ENCODE measurements around the gene OSER1.

The OSER1 gene

DNA sequence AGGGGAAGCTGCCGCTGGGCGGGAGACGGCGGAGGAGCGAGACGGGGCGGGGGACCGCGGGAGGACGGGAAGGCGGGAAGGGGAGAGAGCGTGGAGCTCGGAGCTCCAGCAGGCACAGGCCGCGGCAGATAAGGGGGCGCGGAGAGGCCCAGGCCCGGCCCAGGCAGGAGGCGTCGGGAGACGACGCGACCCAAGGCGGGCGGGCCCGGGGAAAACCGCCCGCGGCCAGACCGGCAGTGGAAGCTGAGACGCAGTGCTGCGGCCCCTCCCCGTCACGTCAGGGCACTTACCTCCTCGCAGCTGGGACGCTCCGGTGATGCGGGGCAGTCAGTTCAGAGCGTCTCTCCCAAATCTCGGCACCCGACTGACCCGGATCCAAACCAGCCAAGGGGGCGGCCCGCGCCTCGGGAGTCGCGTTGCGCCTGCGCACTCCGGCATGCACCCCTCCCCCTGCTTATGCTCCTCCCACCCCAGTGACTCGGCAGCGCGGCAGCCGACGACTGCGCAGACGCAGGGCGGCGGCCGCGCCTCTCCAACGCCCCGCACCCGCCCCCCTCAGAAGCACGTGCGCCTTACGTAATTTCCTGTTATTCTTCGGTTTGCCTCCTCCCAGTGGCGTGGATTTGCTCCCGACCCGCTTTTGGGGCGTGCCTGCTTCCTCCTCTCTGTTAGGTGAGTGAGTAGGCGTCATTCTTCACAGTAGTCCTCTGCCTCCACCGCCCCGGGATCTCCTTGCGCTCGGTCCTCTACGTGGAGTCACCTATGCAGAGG, at the start of gene OSER1:
Gene OSER1 (minus strand): TSS at position 366 of the 771 bp plus-strand sequence. CDS start 3,814 bp downstream, outside the sequence.
- DNase-seq (ENCODE audit: low read depth), result peak; percentile 82
- TF ChIP-seq CTCF (conservative IDR thresholded peaks at IDR 0.05; ENCODE audit: low read depth, low read length), result no peak
- H3K4me3 ChIP-seq (ENCODE audit: low read length), result peak within 1 kb of the TSS; percentile 92

GRCh38 chr20:44258226-44258890, 47.8 kb upstream of the OSER1 start:
- no peak overlapping the region for H3K4me3 ChIP-seq (ENCODE audit: low read length)
- DNase-seq (ENCODE audit: low read depth), result no peak
- TF ChIP-seq CTCF (conservative IDR thresholded peaks at IDR 0.05; ENCODE audit: low read depth, low read length), result no peak

DNA sequence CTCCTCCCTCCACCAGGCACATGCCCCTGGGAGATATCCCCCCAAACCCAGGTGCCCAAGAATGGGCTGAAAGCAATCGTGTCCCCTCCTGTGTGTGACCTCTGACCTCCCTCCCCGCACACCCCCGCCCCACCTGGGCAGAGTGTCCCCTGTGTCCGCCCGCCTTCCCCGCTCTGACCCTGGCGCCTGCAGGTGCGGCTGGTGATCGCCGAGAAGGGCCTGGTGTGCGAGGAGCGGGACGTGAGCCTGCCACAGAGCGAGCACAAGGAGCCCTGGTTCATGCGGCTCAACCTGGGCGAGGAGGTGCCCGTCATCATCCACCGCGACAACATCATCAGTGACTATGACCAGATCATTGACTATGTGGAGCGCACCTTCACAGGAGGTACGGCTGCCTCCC, 46.4 kb upstream of the OSER1 start:
- TF ChIP-seq CTCF (conservative IDR thresholded peaks at IDR 0.05; ENCODE audit: low read depth, low read length), result no peak
- no peak for DNase-seq (ENCODE audit: low read depth)
- H3K4me3 ChIP-seq (ENCODE audit: low read length), result no peak overlapping the region

GRCh38 chr20:44255942-44256341, 45.4 kb upstream of the OSER1 start:
- no peak for DNase-seq (ENCODE audit: low read depth)
- H3K4me3 ChIP-seq (ENCODE audit: low read length), result no peak overlapping the region
- TF ChIP-seq CTCF (conservative IDR thresholded peaks at IDR 0.05; ENCODE audit: low read depth, low read length), result no peak

GRCh38 chr20:44254073-44254472, 43.5 kb upstream of the OSER1 start:
- no peak for TF ChIP-seq CTCF (conservative IDR thresholded peaks at IDR 0.05; ENCODE audit: low read depth, low read length)
- H3K4me3 ChIP-seq (ENCODE audit: low read length), result no peak overlapping the region
- no peak for DNase-seq (ENCODE audit: low read depth)

- no peak overlapping the region for H3K4me3 ChIP-seq (ENCODE audit: low read length)
- peak; percentile 14 for TF ChIP-seq CTCF (conservative IDR thresholded peaks at IDR 0.05; ENCODE audit: low read depth, low read length)
- DNase-seq (ENCODE audit: low read depth), result no peak
Measured at GRCh38 chr20:44253528-44253927, 43.0 kb upstream of the OSER1 start.

DNA sequence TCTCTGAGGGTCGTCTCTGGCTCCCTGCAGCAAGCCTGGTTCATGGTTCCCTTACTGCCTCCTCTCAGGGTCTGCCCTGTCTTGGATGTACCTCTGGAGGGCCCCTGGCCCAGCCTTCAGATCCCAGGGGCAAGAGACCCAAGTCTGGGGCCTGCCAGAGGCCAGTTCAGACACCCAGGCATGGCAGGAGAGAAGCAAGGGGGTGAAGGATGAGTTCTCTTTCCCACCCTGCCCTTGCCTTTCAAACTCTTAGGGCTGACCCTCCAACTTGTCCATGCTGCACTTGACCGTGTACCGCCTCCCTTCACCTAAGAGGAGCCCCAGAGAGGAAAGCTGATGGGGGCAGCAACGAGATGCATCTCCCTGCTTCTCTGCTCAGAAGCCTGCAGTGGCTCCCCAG, 40.7 kb upstream of the OSER1 start:
- no peak for DNase-seq (ENCODE audit: low read depth)
- no peak overlapping the region for H3K4me3 ChIP-seq (ENCODE audit: low read length)
- no peak for TF ChIP-seq CTCF (conservative IDR thresholded peaks at IDR 0.05; ENCODE audit: low read depth, low read length)
